DND-41 (cell line): ENCODE results near the gene GNAZ.

Experiments
- CTCF ChIP-seq: IDR thresholded peaks from 2 replicates; pipeline ENCODE4 v1.5.1; 2012; ENCODE audit warnings: borderline replicate concordance, low read length, moderate library complexity, mild to moderate bottlenecking; ENCODE audit not compliant: poor library complexity, severe bottlenecking; ENCODE audit errors: extremely low read depth
- EZH2 ChIP-seq: IDR thresholded peaks from 3 replicates; pipeline ENCODE4 v1.6.1; 2012; ENCODE audit warnings: borderline replicate concordance, low read depth, mild to moderate bottlenecking, moderate library complexity, low read length, inconsistent platforms; ENCODE audit not compliant: severe bottlenecking

- TF ChIP-seq CTCF (no peak), EZH2 (no peak)
Observed at GRCh38 chr22:23143119-23143518, 72.8 kb downstream of the GNAZ start.
